NCI-H226 (cell line): Measurements from ENCODE around the gene ABLIM1.

ENCODE experiments used
- DNase-seq: peaks from one replicate; pipeline ENCODE4 v3.0.0-alpha.2; 2015

ABLIM1 gene

GRCh38 chr10:114678820-114679219, 20.7 kb upstream of the ABLIM1 start:
- DNase-seq: no peak

GRCh38 chr10:114678336-114678735, 20.3 kb upstream of the ABLIM1 start:
- no peak for DNase-seq

GRCh38 chr10:114674346-114674745, 16.3 kb upstream of the ABLIM1 start:
- DNase-seq: no peak

DNA sequence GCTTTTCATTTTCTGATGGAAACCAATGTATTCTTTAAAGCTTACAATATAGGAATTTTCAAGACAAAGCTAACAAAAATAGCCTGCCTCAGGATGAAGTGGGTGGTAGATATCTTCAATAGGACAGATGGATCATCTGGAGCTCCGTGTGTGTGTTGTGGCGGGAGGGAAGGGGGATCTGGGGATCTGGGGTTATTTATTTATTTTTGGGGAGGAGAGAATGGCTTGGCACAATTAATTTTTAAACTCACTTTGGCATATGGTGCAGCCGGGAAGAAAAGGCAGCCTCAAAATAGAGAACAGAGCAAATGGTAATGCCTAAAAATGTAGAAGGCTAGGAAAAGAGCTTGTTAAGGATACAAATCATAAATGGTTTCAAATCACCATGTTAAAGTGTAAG, 11.6 kb upstream of the ABLIM1 start:
- DNase-seq: no peak

GRCh38 chr10:114668375-114669080, 10.5 kb upstream of the ABLIM1 start:
- DNase-seq: no peak

- DNase-seq: no peak
These were observed 7.8 kb upstream of the ABLIM1 start for GRCh38 chr10:114665873-114666272.

DNA sequence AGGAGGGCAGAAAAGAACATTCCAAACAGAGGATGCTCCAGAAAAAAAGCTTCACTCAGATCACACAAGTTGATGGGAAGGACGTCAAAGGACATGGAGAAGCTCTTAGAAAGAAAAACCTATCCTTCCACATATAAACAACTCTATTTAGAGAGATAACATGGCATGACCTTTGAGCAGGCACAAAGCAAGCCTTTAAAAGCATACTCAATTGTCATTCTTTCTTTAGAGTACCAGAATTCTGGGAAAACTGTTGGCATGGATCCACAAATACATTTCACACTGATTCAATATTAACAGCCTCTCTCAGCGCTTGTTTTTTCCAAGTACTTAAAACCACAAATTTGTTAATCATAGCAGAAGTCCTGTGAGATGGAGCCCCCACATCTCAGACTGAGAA, 7.3 kb upstream of the ABLIM1 start:
- no peak for DNase-seq

GRCh38 chr10:114664127-114664526, 6.1 kb upstream of the ABLIM1 start:
- no peak for DNase-seq

DNA sequence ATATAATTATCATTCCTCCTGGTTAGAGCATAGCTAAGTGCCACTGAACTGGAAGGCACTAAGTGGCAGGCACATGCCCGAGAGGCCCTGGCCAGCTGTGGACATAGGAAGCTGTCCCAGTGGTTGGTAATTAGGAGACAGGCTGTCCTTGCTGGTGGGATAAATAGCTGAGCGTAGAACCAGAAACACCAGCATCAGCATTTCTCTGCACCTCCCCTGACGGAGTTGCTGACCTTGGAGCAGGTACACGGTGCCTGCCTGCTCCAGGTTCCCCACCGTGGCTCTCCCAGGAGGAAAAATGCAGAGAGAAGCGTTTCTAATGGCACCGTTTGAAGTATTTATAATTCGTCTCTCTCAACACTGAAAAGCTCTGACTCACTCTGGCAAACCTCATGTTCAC, 5.6 kb upstream of the ABLIM1 start:
- no peak for DNase-seq

DNA sequence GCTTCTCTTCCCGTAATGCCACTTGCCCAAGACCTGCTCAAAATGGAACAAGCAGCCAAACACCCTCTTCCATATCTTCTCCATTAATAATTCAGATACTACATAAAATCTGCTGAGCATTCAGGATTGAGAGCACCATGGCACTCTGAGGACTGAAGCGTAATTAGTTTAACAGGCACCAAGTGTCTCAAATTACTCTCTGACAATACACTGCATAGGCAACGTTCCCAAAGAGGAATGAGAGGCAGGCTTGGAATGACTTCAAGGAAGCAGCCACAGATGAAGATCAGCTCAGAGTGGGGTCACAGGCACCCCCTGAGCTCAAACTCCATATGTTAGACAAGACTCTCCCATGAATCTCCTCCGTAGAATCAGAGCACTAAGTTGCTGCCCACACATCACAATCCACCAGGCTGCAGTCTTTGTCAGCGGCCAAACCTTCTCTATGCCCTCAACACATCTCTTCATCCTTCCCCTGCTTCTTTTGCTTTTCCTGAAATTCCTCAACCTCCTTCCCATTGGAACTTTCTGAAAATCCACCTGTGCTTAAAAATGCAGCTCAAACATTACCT, 4.7 kb upstream of the ABLIM1 start:
- DNase-seq: no peak

GRCh38 chr10:114661212-114661880, 3.3 kb upstream of the ABLIM1 start:
- no peak for DNase-seq

- DNase-seq: no peak
These were observed 2.4 kb downstream of the ABLIM1 start for GRCh38 chr10:114655671-114656070.

GRCh38 chr10:114654822-114655575, 3.1 kb downstream of the ABLIM1 start:
- peak; percentile 28 for DNase-seq

DNA sequence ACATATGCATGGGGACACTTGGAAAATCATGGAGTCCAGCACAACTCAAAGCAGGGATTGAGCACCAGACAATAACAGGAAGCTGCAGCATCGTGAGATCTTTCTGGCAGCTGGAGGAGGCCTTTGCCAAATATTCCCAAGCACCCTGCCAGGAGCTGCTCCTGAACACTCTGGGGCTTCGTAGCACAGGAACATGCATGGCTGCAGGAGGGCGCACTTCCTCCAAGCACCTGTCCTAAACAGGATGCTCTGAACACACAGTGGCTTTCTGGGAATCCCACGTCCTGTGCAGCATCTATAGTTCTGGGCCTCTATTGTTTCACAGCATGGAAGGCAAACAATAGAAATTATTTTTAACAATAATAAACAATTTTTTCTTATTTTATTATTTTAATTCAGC, 4.1 kb downstream of the ABLIM1 start:
- DNase-seq: no peak

DNA sequence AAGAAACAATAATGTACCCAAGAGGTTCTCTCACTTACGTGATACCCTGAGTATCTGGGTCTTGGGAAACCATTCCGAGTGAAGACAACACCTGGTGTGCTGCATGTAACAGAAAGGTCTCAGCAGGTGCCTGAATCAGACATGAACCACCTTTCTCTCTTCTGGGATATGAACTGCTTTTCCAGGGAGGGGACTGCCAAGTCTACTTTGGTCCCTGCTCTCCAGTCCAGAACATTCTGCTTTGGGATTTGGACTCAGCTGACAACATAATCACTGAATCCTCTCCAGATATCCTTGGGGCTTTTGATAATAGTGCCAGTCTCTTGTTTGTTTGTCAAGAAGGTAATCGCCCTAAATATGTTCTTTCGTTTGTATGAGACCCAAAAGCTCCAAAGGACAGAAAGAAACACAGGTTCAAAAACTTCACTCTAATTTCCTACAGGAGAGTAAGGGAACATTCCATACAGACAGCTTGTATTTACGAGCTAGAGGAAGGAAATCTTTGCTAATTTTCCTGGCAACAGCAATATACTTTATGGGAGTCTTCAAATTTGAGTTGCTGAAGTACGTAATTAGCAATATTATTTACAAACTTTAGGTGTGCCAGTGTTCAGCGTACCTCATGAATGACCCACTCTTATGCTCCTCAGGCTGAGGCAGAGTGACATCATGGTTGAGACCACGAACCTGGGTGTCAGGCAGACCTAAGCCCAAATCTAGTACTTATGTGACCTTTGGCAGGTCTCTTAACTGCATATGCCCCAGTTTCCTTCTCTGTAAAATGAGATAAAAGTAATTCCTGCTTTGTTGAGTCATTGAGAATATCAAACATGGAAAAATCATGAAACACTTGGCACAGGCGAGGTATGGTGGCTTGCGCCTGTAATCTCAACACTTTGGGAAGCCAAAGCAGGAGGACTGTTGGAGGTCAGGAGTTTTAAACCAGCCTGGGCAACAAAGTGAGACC, 5.4 kb downstream of the ABLIM1 start:
- no peak for DNase-seq

- DNase-seq: no peak
These were observed 7.2 kb downstream of the ABLIM1 start for GRCh38 chr10:114650831-114651230.

- no peak for DNase-seq
These were observed 7.8 kb downstream of the ABLIM1 start for GRCh38 chr10:114650266-114650665.

DNA sequence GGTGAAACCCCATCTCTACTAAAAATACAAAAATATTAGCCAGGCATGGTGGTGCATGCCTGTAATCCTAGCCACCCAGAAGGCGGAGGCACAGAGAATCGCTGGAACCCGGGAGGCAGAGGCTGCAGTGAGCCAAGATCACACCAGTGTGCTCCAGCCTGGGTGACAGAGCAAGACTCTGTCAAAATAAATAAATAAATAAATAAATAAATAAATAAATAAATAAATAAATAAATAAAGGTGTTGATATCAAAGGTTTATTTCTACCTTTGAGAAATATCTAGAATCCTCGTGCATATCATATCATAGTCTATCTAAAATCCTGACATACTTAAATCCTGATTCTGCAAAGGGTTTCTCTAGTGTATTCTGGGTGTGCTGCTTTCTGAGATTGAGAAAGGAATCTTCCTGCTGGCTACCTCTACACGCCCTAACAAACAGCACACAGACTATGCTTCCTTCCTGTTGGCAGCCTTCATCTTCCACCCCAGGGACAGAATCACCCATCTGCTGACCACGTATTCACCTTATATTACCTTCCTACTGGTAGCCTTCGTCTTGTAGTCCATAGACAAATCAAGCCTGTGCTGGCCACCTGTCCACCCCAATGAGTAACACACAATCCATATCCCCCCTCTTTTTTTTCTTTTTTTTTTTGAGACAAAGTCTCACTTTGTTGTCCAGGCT, 8.7 kb downstream of the ABLIM1 start:
- no peak for DNase-seq

- DNase-seq: peak; percentile 83
These were observed 9.7 kb downstream of the ABLIM1 start for GRCh38 chr10:114648368-114648767.

GRCh38 chr10:114647545-114648138, 10.4 kb downstream of the ABLIM1 start:
- DNase-seq: peak; percentile 26

GRCh38 chr10:114646426-114646825, 11.6 kb downstream of the ABLIM1 start:
- no peak for DNase-seq
